ENCODE results near the gene KIAA1549. TPM values are rescaled to one million over a fixed set of nuclear protein-coding genes. Genes with fewer than 3 reads are reported as not detected.

KIAA1549 gene
- total RNA-seq, 1 experiment from 2014 or later, result 14.1 TPM

- POLR2A ChIA-PET, result interaction anchor here (0.7 kb wide), 1 partner anchor 105 kb away, joined by 3 read pairs; no protein-coding TSS in a partner anchor
Measured at GRCh38 chr7:138898802-138899201, 82.4 kb downstream of the KIAA1549 start.

GRCh38 chr7:138898255-138898654 lies 82.9 kb downstream of the KIAA1549 start:
- Histone ChIP-seq H3K27ac (ENCODE audit: low read length) (no peak overlapping the region), H3K36me3 (ENCODE audit: control insufficient read depth, insufficient read depth, low read length) (0 out of 2 replicates have a peak, but pooled peaks cover 2% of the 10 kb centered on the region), H3K27me3 (ENCODE audit: control insufficient read depth, insufficient read depth, low read length) (no peaks in the 10 kb centered on the region), H3K9me3 (ENCODE audit: control insufficient read depth, insufficient read depth, low read depth, low read length) (no peaks in the 10 kb centered on the region), H3K4me1 (ENCODE audit: control insufficient read depth, insufficient read depth, low read length) (no peaks in the 10 kb centered on the region), H3K4me3 (ENCODE audit: low read depth in 2 of 2, low read length in 2 of 2) (no peak overlapping the region)
- ChIA-PET POLR2A (interaction anchor here (0.7 kb wide), 1 partner anchor 105 kb away, joined by 3 read pairs; no protein-coding TSS in a partner anchor), CTCF (no interaction called here)
- TF ChIP-seq POLR2AphosphoS5 (IDR thresholded peaks at IDR 0.05; ENCODE audit: low read depth, low read length) (no peak), TCF7L2 (IDR thresholded peaks at IDR 0.05; ENCODE audit: low read depth, low read length) (no peak), REST (IDR thresholded peaks at IDR 0.05; ENCODE audit: insufficient read depth in 1 of 2, low read depth in 2 of 2, low read length in 1 of 2) (no peak), SIN3A (IDR thresholded peaks at IDR 0.05; ENCODE audit: borderline replicate concordance, insufficient read depth, low read depth, low read length) (no peak), CTCF (IDR thresholded peaks at IDR 0.05) (no peak)
- ATAC-seq, result peak; percentile 38; the same call in 1 of the 2 replicates
- intact Hi-C loops (cut with micrococcal nuclease; ENCODE audit: unreplicated experiment) (no loop called here), in situ Hi-C loops (cut with HindIII; ENCODE audit: low pct_unique_long_range_greater_than_20kb, low sequenced_read_pairs) (no loop called here)
- DNase-seq (ENCODE audit: low read depth, low spot score), result no peak
- BruUV-seq (replicated peaks), result no TSS peak

More at GRCh38 chr7:138898802-138899201, 82.4 kb downstream of the KIAA1549 start:
- CTCF ChIA-PET, result no interaction called here
- no TSS peak for BruUV-seq (replicated peaks)
- intact Hi-C loops (cut with micrococcal nuclease; ENCODE audit: unreplicated experiment), result no loop called here
- Histone ChIP-seq H3K4me3 (ENCODE audit: low read depth in 2 of 2, low read length in 2 of 2) (no peak overlapping the region), H3K36me3 (ENCODE audit: control insufficient read depth, insufficient read depth, low read length) (no peaks in the 10 kb centered on the region), H3K27me3 (ENCODE audit: control insufficient read depth, insufficient read depth, low read length) (no peaks in the 10 kb centered on the region), H3K9me3 (ENCODE audit: control insufficient read depth, insufficient read depth, low read depth, low read length) (no peaks in the 10 kb centered on the region), H3K27ac (ENCODE audit: low read length) (no peak overlapping the region), H3K4me1 (ENCODE audit: control insufficient read depth, insufficient read depth, low read length) (no peaks in the 10 kb centered on the region)
- no peak for TF ChIP-seq REST (IDR thresholded peaks at IDR 0.05; ENCODE audit: insufficient read depth in 1 of 2, low read depth in 2 of 2, low read length in 1 of 2)
- TF ChIP-seq CTCF (IDR thresholded peaks at IDR 0.05), result no peak
- TF ChIP-seq TCF7L2 (IDR thresholded peaks at IDR 0.05; ENCODE audit: low read depth, low read length), result no peak
- TF ChIP-seq SIN3A (IDR thresholded peaks at IDR 0.05; ENCODE audit: borderline replicate concordance, insufficient read depth, low read depth, low read length), result no peak
- no peak for TF ChIP-seq POLR2AphosphoS5 (IDR thresholded peaks at IDR 0.05; ENCODE audit: low read depth, low read length)
- DNase-seq (ENCODE audit: low read depth, low spot score) (no peak), ATAC-seq (0 out of 2 replicates have a peak, but pooled peaks have one; percentile 30)
- in situ Hi-C loops (cut with HindIII; ENCODE audit: low pct_unique_long_range_greater_than_20kb, low sequenced_read_pairs), result no loop called here
